ENCODE measurements around the gene PAWR. TPM values are rescaled to one million over a fixed set of nuclear protein-coding genes. Genes with fewer than 3 reads are reported as not detected.

Gene PAWR
- total RNA-seq, 1 donor from 2014 or later: 103 TPM

DNA sequence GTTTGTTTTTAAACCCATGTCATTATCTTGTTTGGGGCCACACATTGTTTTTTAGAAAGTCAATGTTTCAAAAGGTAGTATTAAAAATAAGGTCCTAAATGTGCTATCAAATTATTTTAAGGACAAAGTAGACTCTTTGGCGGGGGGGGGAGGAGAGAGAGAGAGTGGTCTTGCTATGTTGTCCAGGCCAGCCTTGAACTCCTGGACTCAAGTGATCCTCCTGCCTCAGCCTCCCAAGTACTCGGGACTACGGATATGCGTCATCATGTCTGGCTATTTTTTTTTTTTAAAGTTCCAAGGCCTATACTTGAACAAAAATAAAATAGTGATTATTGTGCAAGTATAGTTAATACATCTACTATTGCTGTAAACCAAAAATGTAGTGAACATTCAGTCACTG, 26.2 kb downstream of the PAWR start:
- H3K4me1 ChIP-seq: peaks cover 4% of the 10 kb centered on the region
- H3K27me3 ChIP-seq: no peaks in the 10 kb centered on the region
- DNase-seq (ENCODE audit: low spot score): no peak
- H4K20me1 ChIP-seq (ENCODE audit: low read depth): peaks cover 34% of the 10 kb centered on the region
- H3K36me3 ChIP-seq: peaks cover 14% of the 10 kb centered on the region
- no peak overlapping the region for H3K4me3 Mint-ChIP-seq
- H3K9me3 Mint-ChIP-seq: no peaks in the 10 kb centered on the region
- H2AFZ ChIP-seq (replicated peaks): no peak overlapping the region
- H3K27ac Mint-ChIP-seq: no peak overlapping the region
- H3K79me2 ChIP-seq (ENCODE audit: low read depth): peaks cover 100% of the 10 kb centered on the region
- H3K27ac ChIP-seq: no peak overlapping the region
- no peak overlapping the region for H3K9ac ChIP-seq
- no peak for TF ChIP-seq EZH2 (IDR thresholded peaks at IDR 0.05)
- TF ChIP-seq, protein P1, sequence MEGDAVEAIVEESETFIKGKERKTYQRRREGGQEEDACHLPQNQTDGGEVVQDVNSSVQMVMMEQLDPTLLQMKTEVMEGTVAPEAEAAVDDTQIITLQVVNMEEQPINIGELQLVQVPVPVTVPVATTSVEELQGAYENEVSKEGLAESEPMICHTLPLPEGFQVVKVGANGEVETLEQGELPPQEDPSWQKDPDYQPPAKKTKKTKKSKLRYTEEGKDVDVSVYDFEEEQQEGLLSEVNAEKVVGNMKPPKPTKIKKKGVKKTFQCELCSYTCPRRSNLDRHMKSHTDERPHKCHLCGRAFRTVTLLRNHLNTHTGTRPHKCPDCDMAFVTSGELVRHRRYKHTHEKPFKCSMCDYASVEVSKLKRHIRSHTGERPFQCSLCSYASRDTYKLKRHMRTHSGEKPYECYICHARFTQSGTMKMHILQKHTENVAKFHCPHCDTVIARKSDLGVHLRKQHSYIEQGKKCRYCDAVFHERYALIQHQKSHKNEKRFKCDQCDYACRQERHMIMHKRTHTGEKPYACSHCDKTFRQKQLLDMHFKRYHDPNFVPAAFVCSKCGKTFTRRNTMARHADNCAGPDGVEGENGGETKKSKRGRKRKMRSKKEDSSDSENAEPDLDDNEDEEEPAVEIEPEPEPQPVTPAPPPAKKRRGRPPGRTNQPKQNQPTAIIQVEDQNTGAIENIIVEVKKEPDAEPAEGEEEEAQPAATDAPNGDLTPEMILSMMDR (IDR thresholded peaks at IDR 0.05): no peak
- TF ChIP-seq EZH2phosphoT487 (IDR thresholded peaks at IDR 0.05): no peak
- H3K4me3 ChIP-seq: no peak overlapping the region
- no peaks in the 10 kb centered on the region for H3K9me3 ChIP-seq (ENCODE audit: low read depth)
- no peak overlapping the region for H3K4me2 ChIP-seq
- no peaks in the 10 kb centered on the region for H3F3A ChIP-seq (ENCODE audit: low read depth)
- peaks cover 15% of the 10 kb centered on the region for H3K36me3 Mint-ChIP-seq
- H3K27me3 Mint-ChIP-seq (ENCODE audit: insufficient read depth, low read depth): no peaks in the 10 kb centered on the region
- peaks cover 5% of the 10 kb centered on the region for H3K4me1 Mint-ChIP-seq

DNA sequence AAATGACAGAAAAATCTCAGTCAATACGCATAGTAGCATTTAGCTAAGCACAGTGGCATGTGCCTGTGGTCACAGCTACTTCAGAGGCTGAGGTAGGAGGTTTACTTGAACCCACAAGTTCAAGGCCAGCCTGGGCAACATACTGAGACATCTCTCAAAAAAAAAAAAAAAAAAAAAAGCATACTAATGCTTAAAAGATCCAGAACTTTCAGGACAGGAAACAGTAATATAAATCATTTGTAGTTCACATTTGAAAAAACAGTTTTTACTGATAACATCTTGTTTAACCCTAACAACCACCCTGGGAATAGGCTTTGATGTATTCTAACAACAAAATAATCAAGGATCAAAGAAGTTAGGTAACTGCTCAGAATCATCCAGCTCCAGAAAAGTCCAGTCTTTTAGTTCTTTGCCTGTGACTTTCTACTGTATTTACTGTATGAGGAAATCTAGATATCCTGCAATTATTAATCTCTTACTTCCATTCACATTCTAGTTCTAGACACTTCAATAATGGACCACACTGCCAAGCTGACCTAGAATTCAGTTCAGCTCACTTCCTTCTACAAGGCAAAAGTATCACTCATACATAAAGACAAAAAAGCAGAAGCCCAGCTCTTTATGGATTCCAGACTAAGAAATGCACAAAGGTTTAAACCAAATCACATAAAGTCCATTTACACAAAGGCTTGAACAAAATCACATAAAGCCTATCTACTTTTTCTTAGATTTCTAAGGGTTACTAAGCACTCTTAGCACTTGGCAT, 28.5 kb downstream of the PAWR start:
- no peaks in the 10 kb centered on the region for H3K4me1 ChIP-seq
- no peak overlapping the region for H3K27ac Mint-ChIP-seq
- TF ChIP-seq EZH2phosphoT487 (IDR thresholded peaks at IDR 0.05) (no peak), EZH2 (IDR thresholded peaks at IDR 0.05) (no peak)
- TF ChIP-seq, protein P1 (IDR thresholded peaks at IDR 0.05): no peak
- H3K4me1 Mint-ChIP-seq: peaks cover 5% of the 10 kb centered on the region
- no peak overlapping the region for H2AFZ ChIP-seq (replicated peaks)
- no peaks in the 10 kb centered on the region for H3F3A ChIP-seq (ENCODE audit: low read depth)
- H3K36me3 Mint-ChIP-seq: peaks cover 13% of the 10 kb centered on the region
- H3K27ac ChIP-seq: no peak overlapping the region
- no peaks in the 10 kb centered on the region for H3K9me3 Mint-ChIP-seq
- H3K27me3 Mint-ChIP-seq (ENCODE audit: insufficient read depth, low read depth): no peaks in the 10 kb centered on the region
- H3K4me3 ChIP-seq: no peak overlapping the region
- no peak overlapping the region for H3K9ac ChIP-seq
- H3K79me2 ChIP-seq (ENCODE audit: low read depth): peaks cover 100% of the 10 kb centered on the region
- H3K4me3 Mint-ChIP-seq: no peak overlapping the region
- H3K4me2 ChIP-seq: no peak overlapping the region
- DNase-seq (ENCODE audit: low spot score): no peak
- peaks cover 14% of the 10 kb centered on the region for H3K36me3 ChIP-seq
- no peaks in the 10 kb centered on the region for H3K9me3 ChIP-seq (ENCODE audit: low read depth)
- no peaks in the 10 kb centered on the region for H3K27me3 ChIP-seq
- H4K20me1 ChIP-seq (ENCODE audit: low read depth): peaks cover 32% of the 10 kb centered on the region

DNA sequence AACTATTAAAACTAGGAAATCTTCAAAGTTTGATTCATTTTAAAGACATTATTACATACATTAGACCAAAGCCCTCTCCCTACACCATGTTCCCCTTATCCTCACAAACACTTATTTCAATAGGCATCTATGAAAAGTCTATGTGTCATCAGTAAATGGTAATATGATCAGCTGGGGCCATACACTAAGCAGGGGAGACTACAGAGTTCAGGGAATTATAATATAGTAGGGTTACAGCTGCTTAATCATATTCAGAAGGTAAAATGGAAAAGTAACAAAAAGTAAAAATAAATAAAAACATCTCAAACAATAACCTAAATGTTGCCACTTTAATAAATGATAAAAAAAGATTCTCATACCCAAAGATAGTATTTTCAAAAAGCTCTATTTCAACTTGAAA, 29.1 kb downstream of the PAWR start:
- H3K9me3 Mint-ChIP-seq: peaks cover 5% of the 10 kb centered on the region
- H3K27ac Mint-ChIP-seq: no peak overlapping the region
- H3K27ac ChIP-seq: no peak overlapping the region
- no peak overlapping the region for H3K4me2 ChIP-seq
- peaks cover 100% of the 10 kb centered on the region for H3K79me2 ChIP-seq (ENCODE audit: low read depth)
- no peaks in the 10 kb centered on the region for H3K4me1 ChIP-seq
- H3K4me3 Mint-ChIP-seq: no peak overlapping the region
- TF ChIP-seq, protein P1 (IDR thresholded peaks at IDR 0.05): no peak
- TF ChIP-seq EZH2 (IDR thresholded peaks at IDR 0.05): no peak
- no peak for TF ChIP-seq EZH2phosphoT487 (IDR thresholded peaks at IDR 0.05)
- no peak overlapping the region for H3K4me3 ChIP-seq
- H2AFZ ChIP-seq (replicated peaks): no peak overlapping the region
- H3K27me3 Mint-ChIP-seq (ENCODE audit: insufficient read depth, low read depth): no peaks in the 10 kb centered on the region
- no peaks in the 10 kb centered on the region for H3K9me3 ChIP-seq (ENCODE audit: low read depth)
- no peak for DNase-seq (ENCODE audit: low spot score)
- peaks cover 19% of the 10 kb centered on the region for H3K36me3 Mint-ChIP-seq
- no peak overlapping the region for H3K9ac ChIP-seq
- H3K27me3 ChIP-seq: no peaks in the 10 kb centered on the region
- peaks cover 14% of the 10 kb centered on the region for H3K36me3 ChIP-seq
- H3K4me1 Mint-ChIP-seq: peaks cover 5% of the 10 kb centered on the region
- H3F3A ChIP-seq (ENCODE audit: low read depth): no peaks in the 10 kb centered on the region
- H4K20me1 ChIP-seq (ENCODE audit: low read depth): peaks cover 29% of the 10 kb centered on the region

All from neural progenitor cell (in vitro differentiated cells).